ENCODE measurements around the gene CXCR6.

The CXCR6 gene

DNA sequence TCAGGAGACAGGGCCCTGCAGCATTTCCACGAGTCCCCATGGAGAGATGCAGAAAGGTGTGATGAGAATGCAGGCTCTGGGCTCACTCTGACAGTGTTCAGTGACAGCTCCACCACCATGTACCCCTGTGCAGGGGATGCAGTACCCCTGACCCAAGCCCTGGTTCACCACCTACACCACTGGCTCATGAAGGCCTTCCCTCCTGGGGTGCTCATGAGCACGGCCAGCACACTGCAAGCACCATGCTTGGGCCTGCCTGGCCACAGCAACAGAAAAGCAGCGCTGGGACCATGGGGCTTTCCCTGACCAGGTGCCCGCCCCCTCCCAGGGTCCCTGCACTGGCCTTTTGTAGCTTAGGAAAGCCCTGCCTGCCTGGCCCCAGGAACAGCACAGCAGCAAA lies 6.2 kb downstream of the CXCR6 start:
- DNase-seq, result no peak

DNA sequence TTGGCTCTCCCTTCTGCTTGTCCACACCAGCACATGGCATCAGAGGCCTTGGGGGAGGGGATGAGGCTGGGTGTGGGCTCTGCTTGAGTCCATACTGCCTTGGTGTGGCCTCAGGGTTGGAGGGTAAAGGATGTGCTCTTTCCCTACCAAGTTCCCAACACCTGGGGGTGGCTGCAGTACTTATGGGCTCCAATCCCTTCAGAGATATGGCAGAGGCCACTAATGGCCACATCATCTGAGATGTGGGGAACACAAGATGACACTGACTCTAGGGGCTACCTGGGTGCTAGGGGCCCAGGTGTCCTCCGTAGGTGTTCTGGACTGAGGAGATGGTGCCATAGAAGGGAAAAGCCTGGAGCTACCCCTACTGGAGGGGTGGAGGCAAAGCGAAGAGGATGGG lies 6.9 kb downstream of the CXCR6 start:
- no peak for DNase-seq

DNA sequence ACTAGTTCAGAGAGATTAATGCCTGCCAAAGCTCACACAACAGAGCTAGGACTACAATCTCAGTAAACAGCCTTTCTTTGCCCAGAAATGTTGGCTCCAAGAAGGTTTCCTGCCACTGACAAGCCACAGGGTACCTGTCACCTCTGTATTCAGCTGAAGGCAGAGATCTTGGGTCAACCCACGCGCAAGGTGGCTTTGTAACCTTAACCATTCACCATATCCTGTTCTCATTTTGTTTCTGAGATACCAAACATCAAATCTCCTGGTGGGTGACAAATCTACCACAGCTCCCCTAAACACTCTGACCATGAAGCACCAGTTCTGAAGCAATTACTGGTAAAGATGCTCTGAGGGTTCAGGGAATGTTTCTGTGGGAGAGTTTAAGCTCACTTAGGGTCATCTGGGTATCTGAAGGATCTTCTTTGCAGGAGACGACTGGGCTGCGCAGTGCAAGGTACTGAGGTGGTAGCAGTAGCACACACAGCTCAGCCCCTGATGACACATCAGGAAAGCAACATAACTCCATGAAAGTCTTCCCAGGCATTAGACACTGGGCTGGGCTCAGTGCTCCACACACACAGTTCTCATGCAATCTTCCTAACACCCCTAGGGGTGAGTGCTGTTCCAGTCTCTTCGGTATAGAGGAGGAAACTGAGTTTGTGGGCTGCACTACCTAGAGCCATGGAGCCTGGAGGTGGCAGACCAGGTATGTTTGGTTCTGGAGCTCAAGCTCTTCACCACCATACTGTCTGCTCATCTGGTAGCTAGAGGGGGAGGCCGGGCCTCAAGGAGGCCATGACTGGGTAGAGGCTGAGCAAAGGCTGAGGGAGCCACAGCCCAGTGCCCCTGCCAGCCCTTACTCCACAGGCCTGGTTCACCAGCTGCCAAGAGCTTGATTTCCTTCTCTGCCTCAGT lies 7.7 kb downstream of the CXCR6 start:
- DNase-seq, result no peak

DNA sequence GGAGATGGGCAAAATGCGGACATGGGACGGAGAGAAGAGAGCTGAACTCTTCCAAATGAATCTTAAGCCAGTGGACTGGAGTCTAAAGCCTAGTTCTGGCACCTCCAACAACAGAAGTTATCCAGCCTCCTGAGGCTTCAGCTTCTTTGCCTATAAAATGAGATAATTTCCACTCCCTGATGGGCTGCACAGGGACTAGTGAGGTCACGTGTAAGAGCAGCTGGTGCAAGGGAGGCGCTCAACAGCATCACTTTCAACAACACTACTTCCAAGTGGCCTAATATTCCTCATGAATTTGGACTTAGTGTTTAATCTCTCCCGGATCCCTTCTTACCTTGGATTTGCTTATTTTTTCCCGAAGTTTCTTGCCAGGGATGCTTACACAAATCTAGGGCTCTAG lies 8.7 kb downstream of the CXCR6 start:
- no peak for DNase-seq

DNA sequence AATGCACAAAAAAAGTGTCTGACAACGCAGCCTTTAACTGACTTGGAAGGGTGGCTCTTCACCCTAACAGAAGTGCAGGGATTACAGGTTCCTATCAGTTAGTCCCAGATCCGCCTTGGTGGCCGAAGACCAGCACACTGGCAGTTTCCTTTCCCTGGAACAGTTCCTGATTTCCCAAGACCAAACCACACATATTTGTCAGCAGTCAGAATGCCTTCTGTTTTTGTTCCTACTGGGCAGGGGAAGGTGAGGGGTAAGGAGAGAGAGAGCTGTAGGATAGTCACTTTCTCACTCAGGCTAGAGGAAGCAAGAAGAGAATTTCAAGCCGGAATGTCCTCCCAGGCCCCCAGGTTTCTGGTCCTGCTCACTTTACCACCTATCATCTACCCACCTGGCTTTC lies 9.2 kb downstream of the CXCR6 start:
- no peak for DNase-seq

DNA sequence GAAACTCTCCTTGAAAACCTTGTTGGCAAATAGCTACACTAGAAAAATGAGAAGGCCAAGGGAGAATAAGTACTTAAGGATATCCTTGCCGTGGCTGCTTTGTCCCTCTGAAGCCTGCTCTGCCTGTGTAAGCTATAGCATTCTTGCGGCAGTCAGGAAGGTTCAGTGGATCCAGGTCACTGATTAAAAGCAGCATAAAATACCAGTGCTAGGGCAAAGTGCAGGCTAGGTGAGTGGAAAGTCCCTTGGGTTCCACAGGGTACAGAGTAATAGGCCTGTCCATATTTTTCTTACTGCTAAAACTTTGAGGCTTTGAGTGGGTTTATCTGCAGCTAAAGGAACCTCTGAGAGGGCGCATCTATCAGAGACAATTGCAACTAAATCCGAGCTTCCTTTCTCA lies 10.3 kb downstream of the CXCR6 start:
- no peak for DNase-seq

DNA sequence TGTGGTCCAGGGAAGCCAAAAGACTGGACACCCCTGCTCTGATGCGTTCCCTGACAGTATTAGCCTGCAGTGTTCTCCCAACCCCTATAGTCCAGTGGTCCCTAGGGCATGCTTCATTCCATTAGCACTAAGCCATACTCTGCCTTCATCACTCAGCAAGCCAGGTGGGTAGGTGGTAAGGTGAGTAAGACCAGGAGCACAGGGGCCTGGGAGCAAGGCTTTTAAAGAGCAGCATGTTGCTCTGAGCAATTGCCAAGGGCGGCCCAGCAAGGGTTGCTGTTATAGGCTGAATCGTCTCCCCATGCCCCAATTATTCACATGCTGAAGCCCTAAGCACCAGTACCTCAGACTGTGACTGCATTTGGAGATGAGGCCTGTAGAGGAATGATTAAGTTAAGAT lies 11.0 kb downstream of the CXCR6 start:
- no peak for DNase-seq

DNA sequence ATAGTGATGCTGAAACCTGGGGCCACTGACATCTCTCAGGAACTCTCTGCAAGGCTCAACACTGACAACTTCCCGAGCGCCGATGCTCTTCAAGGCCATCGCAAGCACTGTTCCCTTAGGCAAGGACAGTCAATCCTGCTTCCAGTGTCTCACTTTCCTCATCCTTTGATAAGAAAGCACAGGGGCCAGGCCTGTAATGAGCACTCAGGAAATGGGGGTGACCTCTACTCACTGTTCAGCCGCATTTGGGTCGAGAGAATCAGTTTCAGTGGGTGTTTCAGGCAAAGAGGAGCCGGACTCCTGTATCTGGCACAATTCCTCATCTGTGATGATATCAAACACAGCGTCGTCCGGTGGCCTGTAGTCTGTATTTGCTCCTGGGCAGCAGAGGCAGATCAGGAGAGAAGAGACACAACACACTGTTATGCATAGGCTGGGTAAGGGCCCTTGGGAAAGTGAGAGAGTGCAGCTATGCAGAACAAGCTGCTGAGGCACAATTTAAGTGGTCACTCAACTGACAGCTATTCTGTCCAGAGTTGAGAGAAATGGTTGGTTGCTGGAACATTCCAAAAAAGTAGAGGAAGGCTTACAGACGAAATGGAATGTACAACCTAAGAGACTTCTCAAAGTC lies 11.9 kb downstream of the CXCR6 start:
- no peak for DNase-seq

DNA sequence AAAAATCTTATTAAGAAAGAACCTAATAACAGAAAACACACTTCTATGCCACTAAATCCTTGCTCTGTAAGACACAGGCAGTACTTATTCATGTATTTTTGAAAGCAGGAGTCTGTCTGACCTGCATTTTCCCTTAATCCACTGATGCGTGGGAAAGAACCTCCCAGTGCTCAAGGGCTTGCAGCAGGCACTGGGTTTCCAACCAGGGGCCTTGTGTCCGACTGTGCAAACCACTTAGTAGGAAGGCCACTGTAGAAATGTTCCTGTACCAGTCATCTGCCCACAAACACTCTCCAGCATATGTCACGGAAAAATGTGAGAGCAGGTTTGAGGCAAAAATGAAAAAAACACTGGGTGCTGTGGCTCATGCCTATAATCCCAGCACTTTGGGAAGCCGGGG lies 12.4 kb downstream of the CXCR6 start:
- DNase-seq, result no peak

DNA sequence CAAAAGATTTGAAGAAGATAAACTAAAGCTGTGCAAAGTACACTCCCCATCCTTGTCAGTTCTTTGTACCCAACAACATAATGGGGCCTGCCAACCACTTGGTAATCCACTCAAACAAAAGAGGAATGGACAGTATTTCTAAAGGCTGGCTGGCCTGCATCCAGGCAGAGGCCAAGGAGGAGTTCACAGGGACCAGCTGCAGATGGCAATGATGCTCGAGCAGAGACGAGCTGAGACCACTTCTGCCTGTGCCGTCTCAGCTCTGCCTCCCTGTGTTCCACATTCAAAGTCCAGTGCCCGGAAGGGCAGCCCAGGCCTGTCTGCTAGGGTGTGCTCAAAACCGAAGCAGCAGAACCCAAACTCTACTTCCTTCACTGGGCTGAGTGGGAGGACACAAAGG lies 14.3 kb downstream of the CXCR6 start:
- no peak for DNase-seq

DNA sequence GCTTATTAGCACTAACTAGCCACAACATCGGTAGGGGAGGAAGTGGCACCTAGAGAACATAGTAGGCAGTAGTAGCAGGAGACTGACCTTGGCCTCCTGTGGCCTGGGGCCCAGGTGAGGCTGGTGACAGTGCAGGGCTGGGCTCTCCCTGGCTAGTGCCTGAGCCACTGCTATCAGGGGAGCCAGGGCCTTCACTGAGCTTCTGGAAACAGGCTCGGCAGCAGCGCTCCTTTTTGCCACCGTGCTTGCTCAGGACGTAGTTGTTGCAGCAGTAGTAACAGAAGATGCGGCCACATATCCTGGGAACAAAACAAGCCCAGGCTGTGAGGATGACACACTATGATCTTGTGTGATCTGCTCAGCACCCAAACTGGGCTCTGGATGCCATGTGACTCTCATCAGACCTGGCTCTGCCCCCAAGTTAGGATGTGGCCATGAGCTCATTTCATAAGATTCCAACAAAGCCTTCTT lies 15.1 kb downstream of the CXCR6 start:
- peak; percentile 37 for DNase-seq

DNA sequence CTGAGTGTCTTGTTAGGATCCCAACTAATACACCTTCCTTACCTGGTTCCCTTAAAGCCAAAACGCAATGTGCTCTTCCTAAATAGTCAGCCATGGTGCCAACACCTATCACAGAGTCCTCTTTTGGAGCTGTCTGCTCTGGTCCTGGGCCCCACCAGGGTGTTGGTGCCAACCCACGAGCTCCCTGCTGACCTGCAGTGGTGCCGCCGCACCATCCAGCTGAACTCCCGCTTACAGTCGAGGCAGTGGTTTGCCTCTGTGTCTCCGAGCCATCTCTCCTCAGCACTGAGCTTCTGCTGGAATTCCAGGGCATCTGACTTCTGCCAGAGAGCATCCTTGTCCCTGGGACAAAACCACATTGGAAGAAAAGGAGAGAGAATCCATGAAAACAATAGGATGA lies 15.9 kb downstream of the CXCR6 start:
- no peak for DNase-seq

DNA sequence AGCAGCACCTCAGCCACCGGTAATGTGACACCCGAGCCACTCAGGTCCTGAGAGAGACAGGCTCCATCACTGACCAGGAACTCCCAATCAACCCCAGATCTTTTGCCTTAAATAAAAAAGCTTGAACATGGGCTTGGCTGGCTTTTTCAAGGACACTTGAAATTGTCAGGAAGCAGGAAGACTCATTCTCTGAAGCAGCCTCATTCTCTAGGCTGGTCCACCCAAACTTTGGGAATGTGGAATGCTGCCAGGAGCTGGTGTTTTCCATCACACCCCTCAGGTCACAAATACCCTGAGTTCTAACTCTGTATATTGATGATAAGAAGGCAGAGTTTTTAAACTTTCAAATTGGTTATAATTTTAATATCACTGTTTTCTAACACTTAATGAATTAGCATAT lies 17.0 kb downstream of the CXCR6 start:
- DNase-seq, result no peak

DNA sequence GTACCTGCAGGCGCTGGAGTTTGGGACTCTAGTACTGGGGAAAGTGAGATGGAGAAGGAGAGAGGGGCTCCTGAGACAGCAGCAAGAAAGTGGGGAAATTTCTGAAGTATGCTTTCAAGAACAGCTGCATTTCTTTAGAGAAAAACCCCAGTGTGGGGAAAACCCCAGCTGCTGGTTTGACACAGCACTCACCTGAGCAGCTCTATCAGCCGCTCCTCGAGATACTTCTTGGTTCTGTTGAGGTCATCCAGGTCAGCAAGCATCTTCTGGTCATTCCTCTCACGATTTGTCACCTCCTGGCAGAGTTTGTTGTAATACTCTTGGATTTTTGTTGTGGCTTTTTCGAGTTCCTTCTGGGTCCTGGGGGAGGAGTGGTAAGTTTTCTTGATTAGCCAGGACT lies 18.8 kb downstream of the CXCR6 start:
- DNase-seq, result no peak

DNA sequence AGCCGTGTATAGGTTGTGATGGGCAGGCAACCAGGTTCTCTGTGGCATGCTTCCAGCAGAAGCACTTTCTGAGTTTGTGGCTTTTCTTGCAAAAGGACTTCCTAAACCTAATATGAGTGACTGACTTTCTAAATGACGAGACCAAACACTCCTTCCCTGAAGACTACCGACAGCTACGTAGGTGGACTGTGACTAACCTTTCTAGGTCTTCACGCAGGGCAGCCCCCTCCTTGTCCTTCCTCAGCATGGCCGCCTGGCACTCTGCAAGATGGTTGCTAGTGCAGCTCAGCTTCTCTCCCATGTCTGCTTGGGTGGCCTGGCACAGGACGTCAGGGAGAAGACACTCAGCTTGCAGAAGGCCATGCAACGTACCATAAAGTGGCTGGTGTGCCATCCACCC lies 20.9 kb downstream of the CXCR6 start:
- DNase-seq, result no peak

DNA sequence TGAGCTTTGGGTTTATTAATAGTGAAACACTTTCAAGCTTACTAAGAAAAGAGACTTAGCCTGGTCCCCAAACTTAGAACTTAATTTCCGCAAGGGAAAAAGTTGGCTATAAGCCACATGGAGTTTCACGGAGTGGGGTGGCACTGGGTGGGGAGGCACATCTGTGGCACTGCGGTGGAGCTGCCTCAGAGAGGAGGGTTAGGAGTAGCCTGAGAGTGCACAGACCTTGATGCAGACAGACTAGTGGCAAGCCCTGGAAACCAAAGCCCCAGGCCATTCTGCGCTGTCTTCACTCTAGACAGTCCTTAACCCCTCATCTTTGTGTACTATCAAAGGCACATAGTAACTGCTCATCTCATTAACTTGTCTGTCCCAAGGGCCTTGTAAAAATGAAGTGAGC lies 22.0 kb downstream of the CXCR6 start:
- DNase-seq, result no peak

DNA sequence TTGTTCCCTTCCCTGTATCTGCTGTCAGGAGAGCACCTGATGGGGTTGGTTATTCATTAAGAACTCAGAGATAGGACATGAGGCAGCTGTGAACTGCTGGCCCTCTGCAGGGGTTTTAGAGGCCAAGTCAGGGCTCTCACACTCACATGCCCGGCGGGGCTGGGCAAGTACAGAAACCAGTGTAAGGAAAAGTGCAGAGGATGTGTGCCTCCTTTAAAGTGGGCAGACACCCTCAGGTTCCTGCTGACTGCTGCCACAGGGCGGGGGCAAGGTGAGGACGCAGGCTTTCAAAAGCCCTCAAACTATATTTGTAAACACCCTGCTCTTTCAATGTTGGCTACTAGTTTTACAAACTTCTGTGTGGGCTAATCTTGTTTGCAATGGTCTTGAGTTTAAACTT lies 22.4 kb downstream of the CXCR6 start:
- no peak for DNase-seq

DNA sequence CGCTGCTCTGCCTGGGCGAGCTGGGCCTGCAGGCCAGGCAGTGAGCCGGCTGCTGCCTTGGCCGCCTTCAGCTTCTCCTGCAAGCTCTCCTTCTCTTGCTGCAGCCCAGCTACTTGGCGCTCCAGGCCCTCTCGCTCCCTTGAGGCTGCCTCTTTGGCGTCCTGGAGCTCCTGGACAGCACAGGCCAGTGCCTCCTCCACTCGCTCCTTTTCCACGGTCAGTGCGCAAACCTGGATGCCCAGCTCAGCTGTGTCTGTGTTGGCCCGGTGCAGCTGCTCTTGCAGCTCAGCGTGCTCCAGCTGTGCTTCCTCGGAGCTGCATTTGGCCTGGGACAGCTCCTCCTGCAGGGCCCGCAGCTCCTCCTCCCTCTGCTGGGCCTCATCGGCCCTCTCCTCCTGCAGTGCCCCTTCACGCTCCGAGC lies 23.1 kb downstream of the CXCR6 start:
- no peak for DNase-seq

DNA sequence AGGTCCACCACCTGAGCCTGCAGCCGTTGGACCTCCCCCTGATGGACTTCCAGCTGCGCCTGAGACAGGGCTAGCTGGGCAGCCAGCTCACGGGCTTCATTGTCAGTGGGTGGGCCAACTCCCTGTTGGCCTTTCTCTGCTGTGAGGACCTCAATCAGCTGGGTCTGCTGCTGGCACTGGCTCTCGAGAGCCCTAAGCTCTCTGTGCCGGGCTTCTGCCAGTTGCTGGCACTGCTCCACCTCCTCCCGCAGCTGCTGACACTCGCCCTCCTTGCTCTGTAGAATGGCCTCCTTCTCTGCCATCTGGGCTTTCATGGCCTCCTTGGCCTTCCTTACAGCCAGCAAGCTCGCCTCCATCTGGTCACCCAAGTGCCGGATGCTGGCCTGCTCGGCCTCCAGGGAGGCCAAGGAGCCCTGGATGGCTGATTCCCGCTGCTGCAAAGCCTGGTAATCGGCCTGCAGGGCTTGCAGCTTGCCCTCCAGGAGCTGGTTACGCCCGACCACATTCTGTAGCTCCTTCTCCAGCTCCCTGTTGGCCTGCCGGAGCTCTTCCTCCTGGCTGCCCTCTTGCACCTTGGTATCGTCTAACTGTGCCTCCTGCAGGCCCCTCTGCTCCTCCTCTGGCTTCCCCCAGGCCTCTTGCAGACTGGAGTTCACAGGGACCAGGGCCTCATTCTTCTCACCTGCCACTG lies 23.8 kb downstream of the CXCR6 start:
- no peak for DNase-seq

DNA sequence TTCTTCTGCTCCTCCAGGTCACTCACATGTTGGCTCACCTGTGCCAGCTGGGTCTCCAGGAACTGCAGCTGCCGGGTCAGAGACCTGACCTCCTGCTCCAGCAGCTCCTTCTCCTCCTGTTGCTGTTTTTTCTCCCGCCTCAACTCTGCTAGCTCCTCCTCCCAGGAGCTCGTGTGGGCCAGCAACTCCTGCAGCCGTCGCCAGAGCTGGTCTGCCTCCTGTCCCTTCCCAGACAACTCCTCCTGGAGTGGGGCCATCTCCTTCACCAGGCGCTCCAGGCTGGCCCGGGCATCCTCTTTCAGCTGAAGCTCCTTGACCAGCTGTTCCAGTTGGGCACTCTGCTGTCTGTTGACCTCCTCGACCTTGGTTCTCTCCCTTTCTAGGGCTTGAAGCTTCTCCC lies 24.5 kb downstream of the CXCR6 start:
- DNase-seq, result no peak

DNA sequence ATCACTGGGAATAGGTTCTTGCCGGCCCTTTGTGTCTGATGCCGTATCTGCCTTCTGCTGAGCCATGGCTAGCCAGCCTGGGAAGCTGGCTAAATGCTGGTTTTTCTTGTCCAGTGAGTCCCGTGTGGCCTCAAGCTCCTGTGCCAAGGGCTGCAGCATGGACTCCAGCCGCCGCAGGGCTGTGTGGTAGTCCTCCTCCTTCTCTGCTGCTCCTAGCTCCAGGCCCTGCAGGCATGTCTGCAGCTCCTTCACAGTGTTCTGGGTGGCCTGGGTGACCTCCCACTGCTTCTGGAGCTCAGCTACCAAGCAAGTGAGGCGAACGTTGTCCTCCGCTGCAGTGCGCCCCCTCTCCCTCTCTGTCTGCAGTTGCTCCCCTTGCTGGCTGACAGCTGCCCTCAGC lies 24.9 kb downstream of the CXCR6 start:
- DNase-seq, result no peak

DNA sequence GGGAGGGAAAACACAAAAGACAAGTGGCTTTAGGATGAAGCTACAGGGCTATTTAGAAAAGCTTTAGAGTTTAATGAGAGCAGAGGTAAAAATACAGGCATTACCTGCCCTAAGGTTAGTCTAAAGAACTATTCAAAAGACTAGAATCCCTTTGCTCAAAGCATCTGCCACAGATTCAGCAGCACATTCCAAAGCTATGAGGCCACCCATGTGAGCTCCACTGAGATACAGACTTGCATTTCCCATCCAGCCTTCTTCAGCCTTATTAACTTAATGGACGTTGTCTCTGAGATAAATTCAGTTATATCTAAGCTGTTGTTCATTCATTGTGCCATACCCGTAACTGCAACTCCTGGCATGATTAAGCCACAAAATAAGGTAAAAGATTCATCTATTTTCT lies 25.4 kb downstream of the CXCR6 start:
- DNase-seq, result peak; percentile 69

DNA sequence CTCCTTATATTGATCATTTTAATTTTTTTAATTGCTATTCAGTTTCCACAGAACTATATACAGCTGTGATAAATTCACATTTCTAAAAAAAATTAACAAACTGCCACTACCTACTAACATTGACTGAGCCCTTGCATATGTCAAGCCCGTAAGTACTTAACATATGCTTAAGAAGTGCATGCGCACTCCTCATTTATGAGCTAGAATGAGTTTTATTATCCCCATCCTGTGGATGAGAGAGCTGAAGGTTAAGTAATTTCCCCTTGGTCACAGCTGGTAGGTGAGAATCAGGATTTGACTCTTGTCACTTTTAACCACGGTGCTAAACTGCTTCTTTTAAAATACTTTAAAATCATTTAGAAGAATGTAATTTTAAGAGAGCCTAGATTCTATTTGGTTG lies 25.9 kb downstream of the CXCR6 start:
- DNase-seq, result no peak

DNA sequence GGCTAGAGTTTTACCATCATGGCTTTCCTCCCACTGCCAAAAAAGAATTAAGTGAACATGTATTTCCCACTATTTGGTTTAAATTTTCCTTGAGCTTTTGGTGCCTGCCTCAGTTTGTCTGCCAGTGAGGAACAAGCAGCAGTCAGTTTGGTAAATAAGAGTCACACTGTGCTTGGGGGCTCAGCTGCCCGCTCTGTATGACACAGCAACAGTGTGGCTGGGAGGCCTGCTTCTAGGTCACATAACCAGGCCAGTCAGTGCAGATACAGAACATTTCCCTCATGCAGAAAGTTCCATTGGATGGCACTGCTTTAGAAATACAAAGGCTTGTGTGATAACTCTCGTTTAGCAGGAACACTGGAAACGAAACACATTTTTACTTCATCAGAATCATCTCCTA lies 26.7 kb downstream of the CXCR6 start:
- DNase-seq, result no peak

Measured in fibroblast of skin of abdomen (primary cell).